ENCODE measurements around the gene TMA7.

TMA7 gene

DNA sequence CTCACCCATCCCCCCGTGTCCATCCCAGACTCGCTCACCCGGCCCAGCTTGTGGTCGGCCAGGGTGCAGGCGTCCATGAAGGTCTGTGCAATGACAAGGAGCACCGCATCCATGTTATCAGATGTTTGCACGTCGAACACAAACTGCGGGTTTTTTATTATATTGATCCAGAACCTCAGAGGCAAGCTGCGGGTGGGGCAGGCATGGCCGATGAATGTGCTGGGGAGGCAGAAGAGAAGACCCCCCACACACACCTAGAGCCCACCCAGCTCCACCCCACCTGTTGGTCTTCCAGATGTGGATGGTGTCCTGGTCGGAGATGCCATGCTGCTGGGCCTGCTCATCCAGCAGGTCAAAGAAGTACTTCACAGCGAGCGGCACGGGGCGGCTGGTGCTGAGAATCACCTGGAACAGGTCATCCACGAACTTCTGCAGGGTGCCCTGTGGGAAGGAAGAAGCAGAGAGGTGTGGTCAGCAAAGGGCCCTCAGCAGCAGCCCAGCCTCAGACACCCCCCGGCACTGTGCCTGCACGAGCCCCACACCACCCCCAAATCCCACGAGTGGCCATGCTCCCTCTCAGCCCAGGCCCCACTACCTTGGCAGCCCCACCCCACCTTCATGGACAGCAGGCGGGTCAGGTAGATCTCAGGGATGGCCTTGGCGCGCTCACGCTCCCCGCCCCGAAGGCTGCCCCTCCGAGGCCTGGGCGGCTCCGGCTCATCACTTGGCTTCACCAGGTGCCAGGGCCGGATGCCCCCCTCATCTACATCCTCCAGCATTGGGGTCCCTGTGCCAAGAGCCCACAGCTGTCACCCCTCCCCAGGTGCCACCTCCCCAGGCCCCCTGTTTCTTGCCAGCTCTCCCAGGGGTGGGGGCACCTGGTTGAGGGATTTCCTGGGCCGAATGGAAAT is 30.5 kb upstream of the TMA7 start:
- DNase-seq, result no peak

GRCh38 chr3:48410205-48411040 is 29.6 kb upstream of the TMA7 start:
- DNase-seq, result no peak

DNA sequence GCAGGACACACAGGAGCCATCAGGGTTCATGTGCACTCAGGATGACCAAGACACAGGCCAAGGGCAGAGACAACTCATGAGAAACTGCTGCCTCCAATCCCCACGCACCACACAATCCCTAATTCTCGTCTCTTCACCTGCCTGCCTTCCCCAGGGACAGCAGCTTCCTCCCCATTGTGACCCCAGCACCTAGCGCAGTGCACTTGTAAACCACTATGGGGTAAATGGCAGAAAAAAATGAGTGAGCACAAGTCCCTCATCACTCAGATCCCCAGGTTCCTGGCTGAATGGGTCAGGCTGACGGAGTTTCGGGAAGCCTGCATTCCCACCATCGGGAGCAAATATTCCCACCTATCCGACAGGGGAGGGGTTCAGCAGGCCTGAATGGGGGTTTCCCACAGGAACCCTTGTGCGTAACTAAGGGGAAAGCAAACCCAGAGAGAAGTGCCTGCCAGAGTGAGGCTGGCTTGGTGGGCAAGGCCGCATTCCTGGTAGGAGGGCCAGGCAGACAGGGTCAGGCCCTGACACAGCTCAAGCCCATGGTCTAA is 28.9 kb upstream of the TMA7 start:
- no peak for DNase-seq

GRCh38 chr3:48411606-48412374 is 28.3 kb upstream of the TMA7 start:
- DNase-seq, result no peak

- no peak for DNase-seq
These were observed 27.6 kb upstream of the TMA7 start for GRCh38 chr3:48412375-48413001.

- no peak for DNase-seq
These were observed 27.0 kb upstream of the TMA7 start for GRCh38 chr3:48413086-48413485.

- no peak for DNase-seq
These were observed 26.4 kb upstream of the TMA7 start for GRCh38 chr3:48413611-48414010.

DNA sequence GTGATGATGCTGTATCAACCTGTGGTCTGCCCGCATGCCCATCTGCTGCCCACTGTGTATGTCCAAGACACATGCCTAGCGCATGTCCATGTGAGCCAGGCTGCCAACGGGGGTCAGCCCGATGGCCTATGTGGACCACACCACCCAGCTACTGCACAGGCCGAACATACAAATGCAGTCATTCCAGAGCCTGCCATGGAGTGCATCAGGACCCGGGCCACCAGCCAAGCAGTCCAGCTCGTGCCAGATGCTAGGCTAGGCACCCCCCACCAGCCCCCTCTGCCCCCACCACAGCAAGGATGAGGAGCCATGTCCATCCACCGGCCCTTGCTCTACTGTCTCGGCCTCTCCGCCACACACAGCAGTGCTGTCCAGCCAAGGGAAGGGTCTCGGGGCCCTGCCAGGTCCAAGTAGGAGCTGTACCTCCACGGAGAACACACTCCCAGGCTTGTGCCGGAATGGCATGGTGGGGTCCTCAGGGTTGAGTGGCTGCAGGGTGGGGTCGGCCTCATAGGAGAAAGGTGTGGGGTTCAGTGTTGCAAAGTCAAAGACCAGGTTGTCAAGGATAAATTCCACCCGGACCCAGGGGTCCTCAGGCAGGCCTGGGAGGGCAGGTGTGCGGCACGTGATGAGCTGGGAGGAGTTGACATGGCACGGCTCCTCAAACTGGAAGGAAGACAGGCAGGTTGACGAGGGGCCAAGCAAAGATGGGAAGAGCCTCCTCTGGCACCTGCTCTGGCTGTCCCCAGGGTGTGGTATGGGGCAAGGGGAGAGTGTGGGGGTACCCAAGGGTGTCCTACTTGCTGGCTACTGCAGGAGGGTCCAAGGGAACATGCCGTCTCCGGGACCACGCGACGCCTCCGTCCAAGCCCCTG is 25.4 kb upstream of the TMA7 start:
- DNase-seq, result no peak

DNA sequence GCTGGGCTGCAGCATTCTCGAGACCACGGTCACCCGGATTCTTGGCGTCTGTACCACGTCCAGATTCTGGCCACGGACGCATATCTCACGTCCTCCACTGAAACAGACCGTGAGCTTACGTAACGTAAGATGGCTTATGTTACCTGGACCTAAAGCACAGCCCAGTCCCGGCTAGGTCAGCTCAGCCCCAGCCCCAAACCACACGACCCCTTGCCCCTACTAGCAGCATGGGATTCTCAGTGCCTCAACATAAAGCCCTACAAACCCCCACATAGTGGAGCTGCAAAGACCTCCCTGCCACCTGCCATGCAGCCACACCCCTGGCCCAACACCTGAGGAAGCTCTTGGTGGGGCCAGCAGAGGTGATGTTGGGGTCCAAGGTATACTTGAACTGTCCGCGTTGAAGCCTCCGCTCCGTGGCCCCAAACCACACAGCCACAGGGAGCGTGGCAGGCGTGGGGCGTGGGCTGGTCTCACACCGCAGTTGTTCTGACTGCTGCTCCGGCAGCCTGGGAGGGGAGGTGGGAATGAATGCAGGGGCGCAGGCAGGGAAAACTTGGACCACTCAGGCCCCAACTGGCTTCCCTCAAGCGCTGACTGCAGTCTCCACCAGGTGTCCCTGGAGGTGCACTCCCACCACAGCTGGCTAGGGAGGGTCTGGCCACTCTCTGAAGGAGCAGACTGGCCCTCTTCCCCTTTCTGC is 24.7 kb upstream of the TMA7 start:
- DNase-seq, result no peak

DNA sequence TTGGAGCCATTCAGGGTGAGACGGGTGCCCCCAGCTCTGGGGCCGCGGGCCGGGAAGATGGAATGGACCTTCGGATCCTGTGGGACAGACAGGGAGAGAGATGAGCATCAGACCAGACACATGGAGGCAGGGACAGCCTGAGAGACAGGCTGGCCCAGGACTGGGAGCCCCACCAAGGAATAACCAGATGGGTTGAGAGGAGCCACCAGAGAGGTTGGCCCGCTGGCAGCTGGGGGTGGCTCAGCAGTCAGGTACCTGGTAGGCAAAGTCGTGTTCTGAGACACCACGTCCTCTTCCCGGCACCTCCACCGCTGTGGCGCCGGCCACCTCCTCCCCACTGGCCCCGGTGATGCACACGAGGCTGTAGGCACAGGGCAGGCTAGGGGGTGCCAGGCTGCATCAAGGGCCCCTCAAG is 24.0 kb upstream of the TMA7 start:
- DNase-seq, result no peak

DNA sequence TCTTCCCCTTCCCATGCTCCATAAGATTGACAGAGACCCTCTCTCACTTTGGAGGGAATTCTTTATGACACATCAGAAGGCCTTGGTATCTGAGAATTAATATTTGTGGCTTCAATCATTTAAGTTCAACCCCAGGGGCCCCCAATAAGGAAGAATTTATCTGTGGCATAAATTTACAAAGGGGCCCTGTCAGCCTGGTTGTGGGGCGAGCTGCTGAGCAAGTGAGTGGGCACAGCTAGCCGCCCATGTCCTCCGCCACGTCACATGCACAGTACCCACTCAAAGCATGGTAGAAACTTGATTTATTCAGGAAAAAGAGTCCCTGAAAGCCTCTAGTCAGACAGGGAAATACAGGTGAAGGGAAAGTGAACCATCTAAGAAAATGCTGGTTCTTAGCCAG is 23.5 kb upstream of the TMA7 start:
- DNase-seq, result no peak

DNA sequence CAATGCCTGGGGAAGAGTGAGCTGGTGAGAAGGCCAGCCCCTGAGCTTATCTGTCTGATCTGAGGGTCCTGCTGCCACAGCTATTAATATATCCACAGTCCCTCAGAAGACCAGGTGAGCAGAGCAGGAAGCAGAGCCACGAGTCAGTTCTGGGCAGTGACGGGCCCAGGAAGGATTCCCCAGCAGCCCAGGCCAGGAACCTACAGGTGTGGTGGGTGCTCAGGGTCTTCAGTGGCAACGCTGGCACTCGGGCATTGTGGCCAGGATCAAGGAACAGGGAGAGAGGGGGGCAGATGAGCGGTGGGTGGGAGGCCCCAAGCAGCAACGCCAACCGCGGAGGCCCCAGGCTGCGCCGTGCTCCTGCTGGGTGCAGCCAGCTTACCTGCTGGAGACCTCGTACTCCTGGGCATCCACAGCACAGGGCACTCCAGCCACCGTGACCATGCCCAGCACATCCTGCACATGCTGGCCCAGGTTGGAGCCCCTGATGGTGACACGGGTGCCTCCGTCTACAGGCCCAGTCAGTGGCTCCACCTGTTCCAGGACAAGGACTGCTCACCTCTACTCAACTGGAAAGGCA is 22.4 kb upstream of the TMA7 start:
- DNase-seq, result no peak

DNA sequence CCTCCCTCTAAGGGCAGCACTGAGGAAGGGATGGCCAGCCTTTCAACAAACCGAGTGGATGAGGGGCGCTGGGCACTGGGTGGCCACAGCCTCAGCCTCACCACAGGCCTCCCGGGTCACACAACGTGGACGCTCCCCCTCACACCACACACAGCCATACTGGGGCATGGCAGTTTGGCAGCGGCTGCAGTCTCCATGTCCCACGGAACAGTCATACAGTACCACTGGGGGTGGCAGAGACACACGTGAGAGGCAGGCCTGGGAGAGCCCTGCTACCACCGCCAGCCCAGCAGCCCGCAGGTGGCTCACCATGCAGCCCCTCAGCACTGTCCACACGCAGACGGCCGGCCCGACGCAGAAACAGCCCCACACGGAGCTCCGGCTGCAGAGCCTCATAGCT is 21.9 kb upstream of the TMA7 start:
- DNase-seq, result no peak

GRCh38 chr3:48418651-48419050 is 21.4 kb upstream of the TMA7 start:
- DNase-seq, result no peak

GRCh38 chr3:48419149-48419548 is 20.9 kb upstream of the TMA7 start:
- DNase-seq, result no peak

GRCh38 chr3:48419597-48419996 is 20.5 kb upstream of the TMA7 start:
- DNase-seq, result no peak

GRCh38 chr3:48420561-48420960 is 19.5 kb upstream of the TMA7 start:
- no peak for DNase-seq

DNA sequence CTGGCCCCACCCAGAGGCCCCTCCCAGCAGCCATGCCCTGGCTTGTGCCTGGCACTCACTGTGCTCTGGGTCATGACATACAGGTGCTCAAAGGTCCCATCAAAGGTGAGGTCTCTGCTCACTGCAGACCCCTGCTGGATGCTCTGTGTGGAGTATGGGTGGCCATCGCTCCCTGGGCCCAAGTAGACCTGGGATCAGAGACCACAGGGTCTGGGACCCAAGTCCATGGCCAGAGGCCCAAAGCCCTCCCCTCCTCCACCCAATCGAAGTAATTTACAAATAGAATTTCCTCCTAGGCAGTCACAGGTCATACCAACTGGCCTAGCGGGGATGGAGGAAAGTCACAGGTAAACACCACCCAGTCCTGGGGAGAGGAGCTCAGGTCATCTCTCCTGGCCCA is 17.8 kb upstream of the TMA7 start:
- DNase-seq, result no peak

- DNase-seq, result no peak
These were observed 17.4 kb upstream of the TMA7 start for GRCh38 chr3:48422681-48423080.

- no peak for DNase-seq
These were observed 16.7 kb upstream of the TMA7 start for GRCh38 chr3:48423241-48423882.

Measured in activated T-cell treated with anti-CD3 and anti-CD28 coated beads for 4 hours (primary cell).